WTC11 (cell line): ENCODE data around the gene IFNL2.

Experiments used
- GABPB1 ChIP-seq: sonication (generic); formaldehyde crosslinking; IDR thresholded peaks from 2 replicates; pipeline ENCODE4 v1.8.1; 2023; ENCODE audit warnings: mild to moderate bottlenecking, missing genetic modification reagents
- TCF7 ChIP-seq: sonication (generic); formaldehyde crosslinking; IDR thresholded peaks from 2 replicates; pipeline ENCODE4 v1.8.0; 2022; ENCODE audit warnings: mild to moderate bottlenecking, low read depth, missing genetic modification reagents, moderate library complexity
- ZNF317 ChIP-seq: sonication (generic); formaldehyde crosslinking; IDR thresholded peaks from 2 replicates; pipeline ENCODE4 v1.8.1; 2023; ENCODE audit warnings: low read depth, mild to moderate bottlenecking, moderate library complexity, missing genetic modification reagents, borderline replicate concordance
- TF ChIP-seq, protein P1 (sequence below): fragments of 200-600 bp; IDR thresholded peaks from 2 replicates; pipeline ENCODE4 v1.8.0; 2022; ENCODE audit warnings: antibody characterized with exemption
- TF ChIP-seq, protein P2 (sequence below): sonication (generic); formaldehyde crosslinking; IDR thresholded peaks from 2 replicates; pipeline ENCODE4 v1.8.1; 2023; ENCODE audit warnings: mild to moderate bottlenecking, missing genetic modification reagents, moderate library complexity
- TF ChIP-seq, protein P3 (sequence below): fragments of 250-450 bp; sonication (Bioruptor Pico); IDR thresholded peaks from 2 replicates; pipeline ENCODE4 v2.1.2; 2022; ENCODE audit warnings: mild to moderate bottlenecking, moderate library complexity
- TF ChIP-seq, protein P4 (sequence below): sonication (generic); formaldehyde crosslinking; IDR thresholded peaks from 2 replicates; pipeline ENCODE4 v1.8.1; 2022; ENCODE audit warnings: mild to moderate bottlenecking, moderate library complexity, missing genetic modification reagents

- TF ChIP-seq, protein P1, sequence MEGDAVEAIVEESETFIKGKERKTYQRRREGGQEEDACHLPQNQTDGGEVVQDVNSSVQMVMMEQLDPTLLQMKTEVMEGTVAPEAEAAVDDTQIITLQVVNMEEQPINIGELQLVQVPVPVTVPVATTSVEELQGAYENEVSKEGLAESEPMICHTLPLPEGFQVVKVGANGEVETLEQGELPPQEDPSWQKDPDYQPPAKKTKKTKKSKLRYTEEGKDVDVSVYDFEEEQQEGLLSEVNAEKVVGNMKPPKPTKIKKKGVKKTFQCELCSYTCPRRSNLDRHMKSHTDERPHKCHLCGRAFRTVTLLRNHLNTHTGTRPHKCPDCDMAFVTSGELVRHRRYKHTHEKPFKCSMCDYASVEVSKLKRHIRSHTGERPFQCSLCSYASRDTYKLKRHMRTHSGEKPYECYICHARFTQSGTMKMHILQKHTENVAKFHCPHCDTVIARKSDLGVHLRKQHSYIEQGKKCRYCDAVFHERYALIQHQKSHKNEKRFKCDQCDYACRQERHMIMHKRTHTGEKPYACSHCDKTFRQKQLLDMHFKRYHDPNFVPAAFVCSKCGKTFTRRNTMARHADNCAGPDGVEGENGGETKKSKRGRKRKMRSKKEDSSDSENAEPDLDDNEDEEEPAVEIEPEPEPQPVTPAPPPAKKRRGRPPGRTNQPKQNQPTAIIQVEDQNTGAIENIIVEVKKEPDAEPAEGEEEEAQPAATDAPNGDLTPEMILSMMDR: no peak
- no peak for TF ChIP-seq ZNF317 (CRISPR knock-in tag)
- TF ChIP-seq GABPB1 (CRISPR knock-in tag): no peak
- TF ChIP-seq, protein P2, sequence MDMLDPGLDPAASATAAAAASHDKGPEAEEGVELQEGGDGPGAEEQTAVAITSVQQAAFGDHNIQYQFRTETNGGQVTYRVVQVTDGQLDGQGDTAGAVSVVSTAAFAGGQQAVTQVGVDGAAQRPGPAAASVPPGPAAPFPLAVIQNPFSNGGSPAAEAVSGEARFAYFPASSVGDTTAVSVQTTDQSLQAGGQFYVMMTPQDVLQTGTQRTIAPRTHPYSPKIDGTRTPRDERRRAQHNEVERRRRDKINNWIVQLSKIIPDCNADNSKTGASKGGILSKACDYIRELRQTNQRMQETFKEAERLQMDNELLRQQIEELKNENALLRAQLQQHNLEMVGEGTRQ: no peak
- TF ChIP-seq, protein P3, sequence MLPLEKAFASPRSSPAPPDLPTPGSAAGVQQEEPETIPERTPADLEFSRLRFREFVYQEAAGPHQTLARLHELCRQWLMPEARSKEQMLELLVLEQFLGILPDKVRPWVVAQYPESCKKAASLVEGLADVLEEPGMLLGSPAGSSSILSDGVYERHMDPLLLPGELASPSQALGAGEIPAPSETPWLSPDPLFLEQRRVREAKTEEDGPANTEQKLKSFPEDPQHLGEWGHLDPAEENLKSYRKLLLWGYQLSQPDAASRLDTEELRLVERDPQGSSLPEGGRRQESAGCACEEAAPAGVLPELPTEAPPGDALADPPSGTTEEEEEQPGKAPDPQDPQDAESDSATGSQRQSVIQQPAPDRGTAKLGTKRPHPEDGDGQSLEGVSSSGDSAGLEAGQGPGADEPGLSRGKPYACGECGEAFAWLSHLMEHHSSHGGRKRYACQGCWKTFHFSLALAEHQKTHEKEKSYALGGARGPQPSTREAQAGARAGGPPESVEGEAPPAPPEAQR (CRISPR knock-in tag): no peak
- TF ChIP-seq TCF7 (CRISPR knock-in tag): no peak
- TF ChIP-seq, protein P4, sequence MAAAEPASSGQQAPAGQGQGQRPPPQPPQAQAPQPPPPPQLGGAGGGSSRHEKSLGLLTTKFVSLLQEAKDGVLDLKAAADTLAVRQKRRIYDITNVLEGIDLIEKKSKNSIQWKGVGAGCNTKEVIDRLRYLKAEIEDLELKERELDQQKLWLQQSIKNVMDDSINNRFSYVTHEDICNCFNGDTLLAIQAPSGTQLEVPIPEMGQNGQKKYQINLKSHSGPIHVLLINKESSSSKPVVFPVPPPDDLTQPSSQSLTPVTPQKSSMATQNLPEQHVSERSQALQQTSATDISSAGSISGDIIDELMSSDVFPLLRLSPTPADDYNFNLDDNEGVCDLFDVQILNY (CRISPR knock-in tag): no peak
These were observed 40.5 kb downstream of the IFNL2 start for GRCh38 chr19:39308531-39309304.
